ENCODE results near the gene NEGR1. TPM values are rescaled to one million over a fixed set of nuclear protein-coding genes. Genes with fewer than 3 reads are reported as not detected.

NEGR1 gene
- total RNA-seq, 1 experiment from 2014 or later = 0.05 TPM

GRCh38 chr1:71641903-71642302 lies 640.4 kb downstream of the NEGR1 start:
- Histone ChIP-seq H3K4me1 (ENCODE audit: control insufficient read depth in 1 of 2, insufficient read depth in 2 of 2, low read length in 2 of 2) (no peaks in the 10 kb centered on the region), H4K20me1 (ENCODE audit: insufficient read depth) (no peaks in the 10 kb centered on the region), H3K27me3 (ENCODE audit: insufficient read depth, low read length) (no peaks in the 10 kb centered on the region), H3K36me3 (ENCODE audit: control insufficient read depth in 1 of 2, insufficient read depth in 2 of 2, low read length in 2 of 2) (no peaks in the 10 kb centered on the region), H3K27ac (ENCODE audit: low read depth, low read length) (no peak overlapping the region), H3K4me3 (replicated peaks in 1 of 2; ENCODE audit: low read depth in 1 of 2, low read length in 2 of 2) (no peak overlapping the region), H3K79me2 (ENCODE audit: insufficient read depth, low read length) (no peaks in the 10 kb centered on the region), H3K9ac (ENCODE audit: low read length) (no peak overlapping the region), H3K9me3 (ENCODE audit: control insufficient read depth in 1 of 2, insufficient read depth in 1 of 2, low read depth in 1 of 2, low read length in 2 of 2) (peaks cover 0 to 18% of the 10 kb centered on the region in 2 experiments; a peak in 1 of 4 replicates), H3K9me2 (ENCODE audit: insufficient read depth) (no peaks in the 10 kb centered on the region), H2AFZ (ENCODE audit: low read depth, low read length, poor library complexity, severe bottlenecking) (no peak overlapping the region), H3K4me2 (ENCODE audit: low read length) (no peak overlapping the region)
- no peak for DNase-seq (ENCODE audit: low read depth, low spot score)
- ATAC-seq = no peak
- ChIA-PET CTCF (no interaction called here), POLR2A (no interaction called here), RAD21 (ENCODE audit: low non-redundant PET in 1 of 2, low total read pairs in 2 of 2, uncharacterized antibody in 2 of 2, unreplicated experiment in 2 of 2) (no interaction called here)
- no TSS peak for BruUV-seq (replicated peaks)
- intact Hi-C loops (cut with micrococcal nuclease) = no loop called here
- TF ChIP-seq EZH2 (IDR thresholded peaks at IDR 0.05) (no peak), SP1 (IDR thresholded peaks at IDR 0.05; ENCODE audit: low read depth) (no peak), FOSL1 (IDR thresholded peaks at IDR 0.05; ENCODE audit: low read depth) (no peak), TCF7L2 (IDR thresholded peaks at IDR 0.05; ENCODE audit: borderline replicate concordance, extremely low read depth, insufficient read depth, insufficient read length) (no peak), EZH2phosphoT487 (IDR thresholded peaks at IDR 0.05; ENCODE audit: borderline replicate concordance) (no peak), SRF (IDR thresholded peaks at IDR 0.05; ENCODE audit: low read depth) (no peak), POLR2A (IDR thresholded peaks at IDR 0.05; ENCODE audit: borderline replicate concordance, extremely low read depth, insufficient read depth, insufficient read length) (no peak), CBX3 (IDR thresholded peaks at IDR 0.05; ENCODE audit: low read depth) (no peak), POLR2AphosphoS5 (IDR thresholded peaks at IDR 0.05; ENCODE audit: low read depth, low read length) (no peak), YY1 (IDR thresholded peaks at IDR 0.05; ENCODE audit: extremely low read depth, insufficient replicate concordance, low read depth, low read length) (no peak), CEBPB (IDR thresholded peaks at IDR 0.05; ENCODE audit: low read depth) (no peak), ZFX (IDR thresholded peaks at IDR 0.05) (no peak), ZBTB33 (IDR thresholded peaks at IDR 0.05; ENCODE audit: extremely low read depth, insufficient replicate concordance, low read length) (no peak), RAD21 (IDR thresholded peaks at IDR 0.05; ENCODE audit: low read depth) (no peak), ELF1 (IDR thresholded peaks at IDR 0.05; ENCODE audit: borderline replicate concordance, low read depth) (no peak)
- TF ChIP-seq, protein P1, sequence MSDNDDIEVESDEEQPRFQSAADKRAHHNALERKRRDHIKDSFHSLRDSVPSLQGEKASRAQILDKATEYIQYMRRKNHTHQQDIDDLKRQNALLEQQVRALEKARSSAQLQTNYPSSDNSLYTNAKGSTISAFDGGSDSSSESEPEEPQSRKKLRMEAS (IDR thresholded peaks at IDR 0.05) = no peak
- TF ChIP-seq, protein P2, sequence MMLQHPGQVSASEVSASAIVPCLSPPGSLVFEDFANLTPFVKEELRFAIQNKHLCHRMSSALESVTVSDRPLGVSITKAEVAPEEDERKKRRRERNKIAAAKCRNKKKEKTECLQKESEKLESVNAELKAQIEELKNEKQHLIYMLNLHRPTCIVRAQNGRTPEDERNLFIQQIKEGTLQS (IDR thresholded peaks at IDR 0.05) = no peak
- TF ChIP-seq, protein P3, sequence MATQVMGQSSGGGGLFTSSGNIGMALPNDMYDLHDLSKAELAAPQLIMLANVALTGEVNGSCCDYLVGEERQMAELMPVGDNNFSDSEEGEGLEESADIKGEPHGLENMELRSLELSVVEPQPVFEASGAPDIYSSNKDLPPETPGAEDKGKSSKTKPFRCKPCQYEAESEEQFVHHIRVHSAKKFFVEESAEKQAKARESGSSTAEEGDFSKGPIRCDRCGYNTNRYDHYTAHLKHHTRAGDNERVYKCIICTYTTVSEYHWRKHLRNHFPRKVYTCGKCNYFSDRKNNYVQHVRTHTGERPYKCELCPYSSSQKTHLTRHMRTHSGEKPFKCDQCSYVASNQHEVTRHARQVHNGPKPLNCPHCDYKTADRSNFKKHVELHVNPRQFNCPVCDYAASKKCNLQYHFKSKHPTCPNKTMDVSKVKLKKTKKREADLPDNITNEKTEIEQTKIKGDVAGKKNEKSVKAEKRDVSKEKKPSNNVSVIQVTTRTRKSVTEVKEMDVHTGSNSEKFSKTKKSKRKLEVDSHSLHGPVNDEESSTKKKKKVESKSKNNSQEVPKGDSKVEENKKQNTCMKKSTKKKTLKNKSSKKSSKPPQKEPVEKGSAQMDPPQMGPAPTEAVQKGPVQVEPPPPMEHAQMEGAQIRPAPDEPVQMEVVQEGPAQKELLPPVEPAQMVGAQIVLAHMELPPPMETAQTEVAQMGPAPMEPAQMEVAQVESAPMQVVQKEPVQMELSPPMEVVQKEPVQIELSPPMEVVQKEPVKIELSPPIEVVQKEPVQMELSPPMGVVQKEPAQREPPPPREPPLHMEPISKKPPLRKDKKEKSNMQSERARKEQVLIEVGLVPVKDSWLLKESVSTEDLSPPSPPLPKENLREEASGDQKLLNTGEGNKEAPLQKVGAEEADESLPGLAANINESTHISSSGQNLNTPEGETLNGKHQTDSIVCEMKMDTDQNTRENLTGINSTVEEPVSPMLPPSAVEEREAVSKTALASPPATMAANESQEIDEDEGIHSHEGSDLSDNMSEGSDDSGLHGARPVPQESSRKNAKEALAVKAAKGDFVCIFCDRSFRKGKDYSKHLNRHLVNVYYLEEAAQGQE (IDR thresholded peaks at IDR 0.05; ENCODE audit: low read depth) = no peak
- TF ChIP-seq, protein P4, sequence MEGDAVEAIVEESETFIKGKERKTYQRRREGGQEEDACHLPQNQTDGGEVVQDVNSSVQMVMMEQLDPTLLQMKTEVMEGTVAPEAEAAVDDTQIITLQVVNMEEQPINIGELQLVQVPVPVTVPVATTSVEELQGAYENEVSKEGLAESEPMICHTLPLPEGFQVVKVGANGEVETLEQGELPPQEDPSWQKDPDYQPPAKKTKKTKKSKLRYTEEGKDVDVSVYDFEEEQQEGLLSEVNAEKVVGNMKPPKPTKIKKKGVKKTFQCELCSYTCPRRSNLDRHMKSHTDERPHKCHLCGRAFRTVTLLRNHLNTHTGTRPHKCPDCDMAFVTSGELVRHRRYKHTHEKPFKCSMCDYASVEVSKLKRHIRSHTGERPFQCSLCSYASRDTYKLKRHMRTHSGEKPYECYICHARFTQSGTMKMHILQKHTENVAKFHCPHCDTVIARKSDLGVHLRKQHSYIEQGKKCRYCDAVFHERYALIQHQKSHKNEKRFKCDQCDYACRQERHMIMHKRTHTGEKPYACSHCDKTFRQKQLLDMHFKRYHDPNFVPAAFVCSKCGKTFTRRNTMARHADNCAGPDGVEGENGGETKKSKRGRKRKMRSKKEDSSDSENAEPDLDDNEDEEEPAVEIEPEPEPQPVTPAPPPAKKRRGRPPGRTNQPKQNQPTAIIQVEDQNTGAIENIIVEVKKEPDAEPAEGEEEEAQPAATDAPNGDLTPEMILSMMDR (IDR thresholded peaks at IDR 0.05 in 2 of 3, conservative IDR thresholded peaks at IDR 0.05 in 1 of 3; ENCODE audit: borderline replicate concordance in 1 of 3, insufficient read depth in 1 of 3, low read depth in 2 of 3, low read length in 2 of 3) = no peak
